HepG2 (cell line): ENCODE measurements around the gene TIAM2. TPM values are rescaled to one million over a fixed set of nuclear protein-coding genes. Genes with fewer than 3 reads are reported as not detected.

Experiments
- ATAC-seq: fragments of 200-7000 bp; cut with Tn5 transposase; 3 replicates; pipeline ENCODE4 v1.9.1; 2020; ENCODE audit warnings: mild to moderate bottlenecking, moderate library complexity
- BruUV-seq: library from RNA; stranded (reverse); fragments of 400-500 nt; replicated peaks from 2 replicates; lab custom pipeline; 2021; lab: Mats Ljungman, UMichigan
- CTCF ChIA-PET: fragments of 300-600 bp; formaldehyde crosslinking; extraction: SDS; loops from one replicate; lab custom pipeline; 2021; ENCODE audit warnings: low total read pairs, inconsistent platforms, low intra/inter-chr PET ratio; lab: Yijun Ruan, JAX
- POLR2A ChIA-PET: fragments of 350-600 bp; sonication (Branson Sonifier 250); formaldehyde crosslinking; loops from one replicate; lab custom pipeline; 2020; ENCODE audit warnings: antibody characterized with exemption, inconsistent platforms; lab: Yijun Ruan, JAX
- DNase-seq: peaks from one replicate; pipeline ENCODE4 v3.0.0-alpha.2; 2015; ENCODE audit warnings: low spot score
- FAIRE-seq: peaks from 3 replicates; lab custom pipeline; 2011; peaks lifted over from hg19 to GRCh38; lab: Jason Lieb, UNC
- H2AFZ ChIP-seq: one replicate; pipeline ENCODE4 v1.6.1; 2011; ENCODE audit warnings: low read length, inconsistent platforms
- H3K27ac ChIP-seq: fragments of 300-600 bp; 3 replicates; pipeline ENCODE4 v1.8.0; 2011; ENCODE audit warnings: mixed run types, mild to moderate bottlenecking, mixed read lengths, low read length, inconsistent platforms; ENCODE audit not compliant: insufficient read depth; ENCODE audit errors: extremely low read length
- H3K27me3 ChIP-seq, 2 experiments: fragments of 200-600 bp in 1 of 2; 2 replicates in 1 of 2; 3 replicates in 1 of 2; pipeline versions ENCODE4 v1.6.0 to v1.8.0; 2011; ENCODE audit warnings: low read length in 2 of 2, mild to moderate bottlenecking in 2 of 2, moderate library complexity in 2 of 2, inconsistent platforms in 1 of 2; ENCODE audit not compliant: insufficient read depth in 2 of 2, control insufficient read depth in 1 of 2
- H3K36me3 ChIP-seq, 2 experiments: fragments of 200-600 bp in 1 of 2; replicated peaks in 1 of 2; 2 replicates in 1 of 2; 3 replicates in 1 of 2; pipeline versions ENCODE4 v1.5.1 to v1.8.0; 2011; ENCODE audit warnings: low read length in 2 of 2, inconsistent platforms in 1 of 2; ENCODE audit not compliant: insufficient read depth in 2 of 2, control insufficient read depth in 1 of 2
- H3K4me1 ChIP-seq: 2 replicates; pipeline ENCODE4 v1.5.1; 2012; ENCODE audit warnings: low read length, inconsistent platforms; ENCODE audit not compliant: insufficient read depth
- H3K4me2 ChIP-seq: 2 replicates; pipeline ENCODE4 v1.6.0; 2011; ENCODE audit warnings: low read depth, low read length, inconsistent platforms
- H3K4me3 ChIP-seq, 3 experiments: fragments of 200-600 bp in 1 of 3; sonication (generic), shearing (Covaris generic) in 1 of 3; replicated peaks in 1 of 3; 2 replicates each; pipeline ENCODE4 v1.5.1; 2011 to 2016; ENCODE audit warnings: low read length in 3 of 3, inconsistent platforms in 2 of 3, low read depth in 2 of 3, mild to moderate bottlenecking in 2 of 3, control low read depth in 1 of 3, mixed read lengths in 1 of 3; ENCODE audit not compliant: insufficient read depth in 1 of 3
- H3K79me2 ChIP-seq: one replicate; pipeline ENCODE4 v1.6.1; 2011; ENCODE audit warnings: low read length, inconsistent platforms; ENCODE audit not compliant: insufficient read depth
- H3K9ac ChIP-seq: 2 replicates; pipeline ENCODE4 v1.6.0; 2011; ENCODE audit warnings: mild to moderate bottlenecking, low read depth, low read length, inconsistent platforms; ENCODE audit not compliant: insufficient read depth
- H3K9me3 ChIP-seq: 2 replicates; pipeline ENCODE4 v1.5.1; 2012; ENCODE audit warnings: mild to moderate bottlenecking, low read length
- H4K20me1 ChIP-seq: 2 replicates; pipeline ENCODE4 v1.6.0; 2011; ENCODE audit warnings: inconsistent platforms, mild to moderate bottlenecking, low read length, moderate library complexity; ENCODE audit not compliant: insufficient read depth
- ATF1 ChIP-seq: IDR thresholded peaks from 2 replicates; pipeline ENCODE4 v1.6.1; 2016; ENCODE audit warnings: mild to moderate bottlenecking, control low read depth
- BHLHE40 ChIP-seq: IDR thresholded peaks from 2 replicates; pipeline ENCODE4 v1.6.1; 2011; ENCODE audit warnings: low read length, improper control_type of control experiment
- CENPT ChIP-seq: sonication (generic); formaldehyde crosslinking; IDR thresholded peaks from 2 replicates; pipeline ENCODE4 v1.8.0; 2022; ENCODE audit warnings: low read depth, mild to moderate bottlenecking, moderate library complexity, missing genetic modification reagents
- FOXC1 ChIP-seq: sonication (generic); formaldehyde crosslinking; IDR thresholded peaks from 2 replicates; pipeline ENCODE4 v1.8.0; 2022; ENCODE audit warnings: mild to moderate bottlenecking, missing genetic modification reagents, borderline replicate concordance
- HNRNPL ChIP-seq: fragments of 200-400 bp; formaldehyde crosslinking; IDR thresholded peaks from 2 replicates; pipeline ENCODE4 v1.6.1; 2017; ENCODE audit warnings: mild to moderate bottlenecking, low read depth, low read length
- KDM4B ChIP-seq: sonication (generic); formaldehyde crosslinking; IDR thresholded peaks from 2 replicates; pipeline ENCODE4 v1.4.0; 2020; ENCODE audit warnings: missing genetic modification reagents
- RBM22 ChIP-seq: fragments of 200-400 bp; formaldehyde crosslinking; optimal IDR thresholded peaks from 2 replicates; pipeline ENCODE3; 2017; ENCODE audit warnings: mild to moderate bottlenecking, low read length, moderate library complexity
- THAP11 ChIP-seq: IDR thresholded peaks from 2 replicates; pipeline ENCODE4 v1.6.1; 2016; ENCODE audit warnings: missing biosample characterization, missing genetic modification reagents
- ZBTB38 ChIP-seq: sonication (generic); formaldehyde crosslinking; IDR thresholded peaks from 2 replicates; pipeline ENCODE4 v1.5.1; 2020; ENCODE audit warnings: mild to moderate bottlenecking, missing genetic modification reagents
- ZIK1 ChIP-seq: sonication (generic); formaldehyde crosslinking; IDR thresholded peaks from 2 replicates; pipeline ENCODE4 v1.5.0; 2020; ENCODE audit warnings: mild to moderate bottlenecking, low read depth, missing genetic modification reagents, borderline replicate concordance
- ZNF317 ChIP-seq: sonication (generic); formaldehyde crosslinking; IDR thresholded peaks from 2 replicates; pipeline ENCODE4 v1.5.0; 2020; ENCODE audit warnings: mild to moderate bottlenecking, missing genetic modification reagents
- ZNF367 ChIP-seq: sonication (generic); formaldehyde crosslinking; IDR thresholded peaks from 2 replicates; pipeline ENCODE4 v1.4.0; 2020; ENCODE audit warnings: missing genetic modification reagents, borderline replicate concordance
- ZNF431 ChIP-seq: sonication (generic); formaldehyde crosslinking; IDR thresholded peaks from 2 replicates; pipeline ENCODE4 v1.9.0; 2022; ENCODE audit warnings: missing genetic modification reagents, low read depth, mild to moderate bottlenecking, borderline replicate concordance
- ZNF432 ChIP-seq: sonication (generic); formaldehyde crosslinking; IDR thresholded peaks from 2 replicates; pipeline ENCODE4 v1.5.0; 2020; ENCODE audit warnings: missing genetic modification reagents, mild to moderate bottlenecking, borderline replicate concordance
- ZNF782 ChIP-seq: sonication (generic); formaldehyde crosslinking; IDR thresholded peaks from 2 replicates; pipeline ENCODE4 v1.4.0; 2020; ENCODE audit warnings: missing genetic modification reagents, mild to moderate bottlenecking, borderline replicate concordance
- ZSCAN29 ChIP-seq: sonication (generic); formaldehyde crosslinking; conservative IDR thresholded peaks from 2 replicates; pipeline ENCODE4 v1.4.0; 2020; ENCODE audit warnings: mild to moderate bottlenecking, missing genetic modification reagents
- WGBS: methylation state at CpG from one replicate; pipeline ENCODE4 v1.1.6; 2017; ENCODE audit warnings: low lambda C conversion rate; 5-methylcytosine and 5-hydroxymethylcytosine counted together
- in situ Hi-C: cut with HindIII; loops from 2 replicates; pipeline ENCODE4 v1.10.0; 2017; ENCODE audit warnings: low pct_unique_long_range_greater_than_20kb; ENCODE audit not compliant: extremely low pct_ligation_motif_present
- intact Hi-C: fragments of 100-400 bp; cut with micrococcal nuclease; formaldehyde crosslinking; loops from one replicate; pipeline ENCODE4 v1.10.0; 2022; ENCODE audit not compliant: unreplicated experiment
- polyA plus RNA-seq, 8 experiments: library from polyadenylated mRNA; depleted of rRNA in 3 of 8; stranded (reverse) in 7 of 8; unstranded in 1 of 8; fragments of >200 nt; fragmentation: Illumina TruSeq in 4 of 8; extraction: Trizol in 4 of 8; gene quantifications; 2 replicates each; pipeline versions ENCODE4 v1.2.1 to v1.2.3, GENCODE V29; 2011 to 2016; ENCODE audit warnings: low read depth in 4 of 8, missing spikeins in 1 of 8, mixed read lengths in 1 of 8; ENCODE audit not compliant: insufficient read depth in 1 of 8
- total RNA-seq, 5 experiments: library from RNA; depleted of rRNA; stranded (reverse); fragments of >200 nt; fragmentation: Illumina TruSeq; extraction: Trizol; gene quantifications; 2 replicates each; pipeline ENCODE4 v1.2.3, GENCODE V29; 2016; ENCODE audit warnings: low read depth in 1 of 5
- TF ChIP-seq, protein P1 (sequence below): sonication (generic); formaldehyde crosslinking; IDR thresholded peaks from 2 replicates; pipeline ENCODE4 v1.4.0; 2020; ENCODE audit warnings: mild to moderate bottlenecking, missing genetic modification reagents
- TF ChIP-seq, protein P2 (sequence below): IDR thresholded peaks from 2 replicates; pipeline ENCODE4 v1.6.1; 2016; ENCODE audit warnings: missing compliant biosample characterization, missing genetic modification reagents, borderline replicate concordance

TIAM2 gene
- total and polyA plus RNA-seq, 2 of the 13 experiments (the other 11 are each of a cell fraction or from before 2014, with no cell fraction given) = 4.1 to 4.5 TPM

DNA sequence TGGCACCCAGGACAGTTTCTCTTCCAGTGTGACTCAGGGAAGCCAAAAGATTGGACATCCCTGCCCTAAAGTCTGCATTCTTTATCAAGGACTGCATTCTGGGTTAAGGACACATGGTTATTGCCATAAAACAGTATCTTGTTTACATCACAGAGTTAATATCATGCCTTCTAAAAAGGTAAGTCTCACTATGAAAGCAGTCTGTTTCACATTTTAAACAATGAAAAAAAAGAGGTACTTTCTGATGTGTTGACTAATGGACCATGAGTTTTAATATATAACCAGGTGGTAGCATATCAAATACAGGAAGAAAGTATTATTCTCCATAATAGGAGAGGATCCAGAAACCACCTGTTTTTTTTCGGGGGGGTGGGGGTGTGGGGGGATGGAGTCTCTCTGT, 93.7 kb downstream of the TIAM2 start:
- in situ Hi-C loops = no loop called here
- no peaks in the 10 kb centered on the region for H4K20me1 ChIP-seq
- H3K4me1 ChIP-seq = peaks cover 23% of the 10 kb centered on the region
- no peak overlapping the region for H2AFZ ChIP-seq
- no peak overlapping the region for H3K27ac ChIP-seq
- no peaks in the 10 kb centered on the region for H3K9me3 ChIP-seq
- FAIRE-seq (no peak), DNase-seq (no peak), ATAC-seq (no peak)
- no peak overlapping the region for H3K9ac ChIP-seq
- H3K27me3 ChIP-seq = no peaks in the 10 kb centered on the region; a peak in 1 of 5 replicates
- ChIA-PET POLR2A (no interaction called here), CTCF (no interaction called here)
- no peak overlapping the region for H3K4me3 ChIP-seq
- no peak for TF ChIP-seq THAP11 (CRISPR knock-in tag)
- TF ChIP-seq, protein P1, sequence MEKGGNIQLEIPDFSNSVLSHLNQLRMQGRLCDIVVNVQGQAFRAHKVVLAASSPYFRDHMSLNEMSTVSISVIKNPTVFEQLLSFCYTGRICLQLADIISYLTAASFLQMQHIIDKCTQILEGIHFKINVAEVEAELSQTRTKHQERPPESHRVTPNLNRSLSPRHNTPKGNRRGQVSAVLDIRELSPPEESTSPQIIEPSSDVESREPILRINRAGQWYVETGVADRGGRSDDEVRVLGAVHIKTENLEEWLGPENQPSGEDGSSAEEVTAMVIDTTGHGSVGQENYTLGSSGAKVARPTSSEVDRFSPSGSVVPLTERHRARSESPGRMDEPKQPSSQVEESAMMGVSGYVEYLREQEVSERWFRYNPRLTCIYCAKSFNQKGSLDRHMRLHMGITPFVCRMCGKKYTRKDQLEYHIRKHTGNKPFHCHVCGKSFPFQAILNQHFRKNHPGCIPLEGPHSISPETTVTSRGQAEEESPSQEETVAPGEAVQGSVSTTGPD (CRISPR knock-in tag) = no peak
- TF ChIP-seq CENPT (CRISPR knock-in tag) = no peak
- TF ChIP-seq ZNF431 = no peak
- intact Hi-C loops = loop anchor here (5.0 kb wide), 1 partner anchor 38 kb away; no protein-coding TSS in a partner anchor
- BruUV-seq = no TSS peak
- no peaks in the 10 kb centered on the region for H3K79me2 ChIP-seq
- H3K4me2 ChIP-seq = no peak overlapping the region
- no peaks in the 10 kb centered on the region for H3K36me3 ChIP-seq
- 17% methylated on average over 1 of the region's 1 CpG for WGBS

DNA sequence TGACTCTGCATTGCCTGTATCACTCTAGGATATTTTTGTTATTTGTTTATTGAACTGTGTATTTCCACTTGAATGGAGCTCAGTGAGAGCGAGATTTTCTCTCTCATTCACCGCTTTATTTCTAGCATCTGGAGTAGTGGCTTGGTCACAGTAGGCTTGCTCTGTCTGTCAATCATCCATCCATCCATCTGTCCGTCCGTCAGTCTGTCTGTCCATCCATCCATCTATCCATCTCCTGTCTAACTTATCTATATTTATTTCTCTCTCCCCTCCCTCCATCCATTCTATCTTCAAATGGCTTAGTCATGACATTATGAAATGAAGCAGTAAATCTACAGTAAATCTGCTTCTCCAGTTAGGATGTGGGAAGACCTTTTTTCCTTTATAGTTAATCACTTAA, 94.6 kb downstream of the TIAM2 start:
- peaks cover 22% of the 10 kb centered on the region for H3K4me1 ChIP-seq
- no peaks in the 10 kb centered on the region for H3K79me2 ChIP-seq
- BruUV-seq = no TSS peak
- no peaks in the 10 kb centered on the region for H3K36me3 ChIP-seq
- no peak for ATAC-seq
- POLR2A ChIA-PET = no interaction called here
- no peak for TF ChIP-seq ATF1 (CRISPR knock-in tag)
- no peak for TF ChIP-seq ZNF367 (CRISPR knock-in tag)
- no peak for TF ChIP-seq ZNF782 (CRISPR knock-in tag)
- no peak for TF ChIP-seq FOXC1 (CRISPR knock-in tag)
- TF ChIP-seq, protein P2, sequence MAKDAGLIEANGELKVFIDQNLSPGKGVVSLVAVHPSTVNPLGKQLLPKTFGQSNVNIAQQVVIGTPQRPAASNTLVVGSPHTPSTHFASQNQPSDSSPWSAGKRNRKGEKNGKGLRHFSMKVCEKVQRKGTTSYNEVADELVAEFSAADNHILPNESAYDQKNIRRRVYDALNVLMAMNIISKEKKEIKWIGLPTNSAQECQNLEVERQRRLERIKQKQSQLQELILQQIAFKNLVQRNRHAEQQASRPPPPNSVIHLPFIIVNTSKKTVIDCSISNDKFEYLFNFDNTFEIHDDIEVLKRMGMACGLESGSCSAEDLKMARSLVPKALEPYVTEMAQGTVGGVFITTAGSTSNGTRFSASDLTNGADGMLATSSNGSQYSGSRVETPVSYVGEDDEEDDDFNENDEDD (CRISPR knock-in tag) = no peak
- TF ChIP-seq KDM4B (CRISPR knock-in tag) = no peak
- TF ChIP-seq ZNF317 (CRISPR knock-in tag) = no peak
- TF ChIP-seq ZIK1 = no peak
- no peak for TF ChIP-seq HNRNPL
- TF ChIP-seq ZBTB38 (CRISPR knock-in tag) = no peak
- no peak for TF ChIP-seq BHLHE40
- no peak for TF ChIP-seq ZSCAN29
- no peak for TF ChIP-seq ZNF432 (CRISPR knock-in tag)
- TF ChIP-seq RBM22 = no peak
- TF ChIP-seq, all 625 proteins: peak for 0
- FAIRE-seq (no peak), DNase-seq (no peak)
- Histone ChIP-seq H2AFZ (no peak overlapping the region), H3K4me3 (no peak overlapping the region), H3K4me2 (no peak overlapping the region), H3K27me3 (no peaks in the 10 kb centered on the region), H4K20me1 (no peaks in the 10 kb centered on the region), H3K27ac (no peak overlapping the region), H3K9ac (no peak overlapping the region), H3K9me3 (no peaks in the 10 kb centered on the region)
- CTCF ChIA-PET = no interaction called here
- intact Hi-C loops (loop anchor here (5.0 kb wide), 1 partner anchor 38 kb away; no protein-coding TSS in a partner anchor), in situ Hi-C loops (no loop called here)
- 75% methylated on average over 4 of the region's 4 CpGs for WGBS
